HG02938 (cell line): ENCODE data around the gene ARL16.

Source experiments
- ATAC-seq: cut with Tn5 transposase; IDR thresholded peaks from one replicate; pipeline ENCODE4 v1.9.1; 2021; ENCODE audit warnings: mild to moderate bottlenecking, moderate library complexity; ENCODE audit not compliant: unreplicated experiment

Gene ARL16

DNA sequence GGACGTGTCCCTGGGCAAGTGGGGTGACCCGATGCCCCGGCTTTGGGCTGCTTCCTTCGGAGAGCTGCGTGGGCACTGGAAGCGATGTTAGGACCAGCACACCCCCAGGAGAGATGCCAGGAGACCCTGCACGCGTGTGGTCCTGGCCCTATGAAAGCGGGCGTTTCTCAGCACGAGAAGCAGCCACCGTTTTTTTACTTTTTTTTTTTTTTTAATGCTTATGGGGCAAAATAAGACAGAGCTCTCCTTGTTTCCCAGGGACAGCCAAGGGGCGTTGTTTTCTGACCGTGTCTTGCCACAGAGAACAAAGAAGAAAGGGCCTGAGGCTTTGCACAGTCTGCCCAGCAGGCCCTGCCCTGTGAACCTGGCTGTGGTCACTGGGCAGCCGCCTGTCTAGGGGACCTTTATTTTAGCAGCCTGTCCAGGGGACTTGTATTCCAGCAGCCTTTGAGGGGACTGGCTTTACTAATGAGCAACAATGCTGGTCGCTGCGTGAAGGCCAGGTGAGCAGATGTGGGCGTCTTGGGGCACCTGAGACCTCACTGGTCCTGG lies 29.5 kb upstream of the ARL16 start:
- no peak for ATAC-seq

DNA sequence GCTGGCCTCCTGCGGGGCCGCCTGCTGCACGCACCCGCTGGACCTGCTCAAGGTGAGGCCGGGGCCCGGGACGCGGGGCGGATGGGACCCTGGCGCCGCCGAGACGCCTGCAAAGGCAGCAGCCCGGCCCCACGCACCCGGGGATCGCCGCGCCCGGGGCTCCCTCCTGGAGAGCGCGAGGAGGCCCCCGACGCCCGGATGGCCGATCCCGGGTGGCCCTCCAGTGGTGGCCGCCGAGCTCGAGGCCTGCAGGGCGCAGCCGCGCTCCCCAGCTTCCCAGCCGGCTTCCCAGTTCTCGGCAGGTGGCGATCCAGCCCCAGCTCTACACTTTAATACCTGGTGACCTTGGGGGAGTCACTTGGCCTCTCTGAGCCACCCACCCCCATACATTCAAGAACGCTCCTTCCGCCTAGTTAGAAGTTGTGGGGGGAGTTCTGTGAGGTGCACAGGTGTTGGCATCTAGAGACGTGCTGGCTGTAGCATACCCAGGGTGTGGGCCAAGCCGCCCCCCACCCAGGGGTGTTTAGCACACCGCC lies 28.9 kb upstream of the ARL16 start:
- peak; percentile 27 for ATAC-seq

DNA sequence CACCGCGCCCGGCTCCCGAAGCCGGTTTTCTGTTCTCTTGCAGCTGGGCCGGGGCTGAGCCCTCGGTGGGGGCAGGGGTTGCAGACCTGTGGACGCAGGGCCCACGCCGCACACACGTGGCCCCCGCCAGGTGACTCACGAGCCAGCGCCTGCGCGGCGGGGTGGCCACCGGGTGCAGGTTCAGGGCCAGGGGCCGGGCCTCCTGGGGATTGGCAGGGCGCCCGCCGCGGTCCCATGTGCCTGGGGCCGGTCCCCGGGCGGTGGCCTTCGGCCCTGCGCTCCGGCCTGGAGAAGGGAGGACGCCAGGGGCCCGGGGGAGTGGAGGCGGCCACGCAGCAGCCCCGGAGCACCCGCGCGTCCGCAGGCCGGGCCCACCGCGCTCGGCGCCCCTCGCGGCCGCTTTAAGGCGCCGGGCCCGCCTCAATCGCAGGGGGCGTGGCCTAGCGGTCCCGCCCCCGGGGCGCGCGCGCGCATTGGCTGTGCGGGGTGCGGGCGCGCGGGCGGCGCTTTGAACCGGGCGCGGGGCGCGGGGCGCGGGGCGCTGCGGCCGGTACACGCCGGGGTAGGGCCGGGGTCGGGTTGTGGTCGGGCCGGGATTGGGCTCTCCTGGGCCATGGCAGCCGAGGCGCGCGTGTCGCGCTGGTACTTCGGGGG lies 28.3 kb upstream of the ARL16 start, which contains the start of gene SLC25A10:
TSS of gene SLC25A10 (plus strand) at position 471 of the 654 bp plus-strand sequence. CDS start at position 614, 143 bp downstream.
- ATAC-seq = peak; percentile 41

DNA sequence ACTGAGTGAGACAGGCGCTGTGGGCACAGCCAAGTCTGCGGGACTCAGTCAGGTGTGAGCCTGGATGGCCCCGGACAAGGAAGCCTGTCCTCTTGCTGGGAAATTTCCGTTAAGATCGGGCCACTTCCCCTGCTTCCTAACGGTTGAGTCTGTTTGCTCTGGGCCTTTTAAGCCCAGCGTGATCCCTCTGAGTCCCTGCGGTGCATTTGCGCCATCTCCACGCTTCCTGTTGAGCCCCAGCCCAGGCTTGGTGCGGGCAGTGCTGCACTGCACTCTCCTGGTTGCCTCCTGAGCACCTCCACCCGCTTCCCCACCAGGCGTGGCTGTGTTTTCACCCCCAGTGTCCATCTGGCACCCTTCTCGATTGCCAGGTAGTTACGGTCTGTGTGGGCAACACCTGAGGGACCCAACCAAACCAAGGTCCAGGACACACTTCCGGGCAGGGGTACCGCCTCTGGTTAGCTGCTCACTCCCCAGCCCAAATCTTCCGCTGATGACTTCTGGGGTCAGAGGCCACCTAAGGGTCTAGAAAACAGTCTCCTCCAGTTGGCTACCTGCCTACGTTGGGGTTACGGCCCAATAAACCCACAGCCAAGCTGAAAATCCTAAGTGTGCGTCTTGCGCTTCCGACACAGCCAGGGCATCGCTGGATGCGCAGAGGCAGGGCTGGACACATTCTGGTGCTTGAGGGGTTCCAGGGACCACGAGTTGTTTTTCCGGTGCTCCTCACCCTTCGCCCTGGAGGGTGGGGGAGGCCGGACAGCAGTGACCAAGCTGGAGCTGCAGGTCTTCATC lies 27.1 kb upstream of the ARL16 start:
- no peak for ATAC-seq

DNA sequence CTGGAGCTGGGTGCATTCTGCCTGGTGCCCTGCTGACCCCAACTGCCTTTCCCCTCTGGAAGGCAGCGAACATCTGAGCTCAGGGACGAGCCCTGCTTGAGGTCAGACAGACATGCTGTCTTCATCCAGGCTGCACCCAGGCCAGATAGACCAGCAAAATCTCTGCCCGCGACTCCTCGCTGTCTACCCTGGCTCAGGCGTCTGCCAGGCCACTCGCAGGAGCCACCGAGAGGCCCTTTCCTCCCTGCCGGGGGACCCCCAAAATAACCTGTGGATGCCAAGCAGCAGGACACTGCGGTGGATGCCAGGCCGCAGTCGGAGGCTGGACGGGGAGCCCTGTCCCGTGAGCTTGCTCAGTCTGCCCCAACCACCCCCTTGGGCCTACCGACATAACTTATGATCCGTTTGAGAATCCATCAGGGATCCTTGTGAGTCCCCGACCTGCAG lies 25.2 kb upstream of the ARL16 start:
- ATAC-seq = no peak

DNA sequence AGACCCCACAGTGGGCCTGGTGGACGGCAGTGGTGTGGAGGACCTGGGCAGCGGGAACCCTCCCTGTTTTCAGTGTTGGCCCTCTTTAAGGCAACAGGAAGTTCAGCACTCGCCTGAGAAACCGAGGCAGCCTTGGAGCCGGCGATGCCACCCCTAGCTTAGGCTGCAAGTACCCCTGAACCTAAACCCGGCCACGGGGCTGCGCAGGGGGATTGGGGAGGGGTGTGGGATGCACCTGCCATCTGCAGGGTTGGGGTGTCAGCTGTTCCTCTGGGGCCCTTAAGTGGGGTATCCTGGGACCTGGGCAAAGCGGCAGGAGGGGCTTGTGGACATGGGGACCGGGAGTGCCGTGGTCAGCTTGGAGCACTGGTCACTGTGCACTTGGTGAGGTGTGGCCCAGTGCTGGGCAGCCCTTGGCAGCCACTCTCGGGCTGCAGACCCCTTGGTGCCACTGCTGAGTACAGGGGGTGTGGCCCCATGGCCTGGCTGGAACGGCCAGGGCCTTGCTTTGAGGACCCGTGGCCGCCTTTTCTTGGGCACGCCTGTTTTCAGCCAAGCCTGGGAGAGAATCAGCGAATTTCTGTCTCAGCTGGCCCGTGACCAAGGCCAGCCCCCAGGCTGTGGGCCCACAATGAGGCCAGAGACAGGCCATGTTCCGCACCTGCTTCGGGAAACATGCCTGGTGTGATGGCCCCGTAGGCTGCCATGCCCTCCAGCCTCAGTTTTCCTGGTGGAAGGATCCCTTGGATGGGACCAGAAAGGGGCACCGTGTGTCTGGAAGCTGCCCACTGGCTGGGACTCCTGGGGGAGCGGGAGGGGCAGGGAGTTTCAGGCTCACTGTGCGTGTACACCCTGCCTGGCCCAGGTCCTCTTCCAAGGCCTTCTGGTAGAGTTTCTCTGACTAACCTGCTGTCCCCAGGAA lies 24.4 kb upstream of the ARL16 start:
- no peak for ATAC-seq

DNA sequence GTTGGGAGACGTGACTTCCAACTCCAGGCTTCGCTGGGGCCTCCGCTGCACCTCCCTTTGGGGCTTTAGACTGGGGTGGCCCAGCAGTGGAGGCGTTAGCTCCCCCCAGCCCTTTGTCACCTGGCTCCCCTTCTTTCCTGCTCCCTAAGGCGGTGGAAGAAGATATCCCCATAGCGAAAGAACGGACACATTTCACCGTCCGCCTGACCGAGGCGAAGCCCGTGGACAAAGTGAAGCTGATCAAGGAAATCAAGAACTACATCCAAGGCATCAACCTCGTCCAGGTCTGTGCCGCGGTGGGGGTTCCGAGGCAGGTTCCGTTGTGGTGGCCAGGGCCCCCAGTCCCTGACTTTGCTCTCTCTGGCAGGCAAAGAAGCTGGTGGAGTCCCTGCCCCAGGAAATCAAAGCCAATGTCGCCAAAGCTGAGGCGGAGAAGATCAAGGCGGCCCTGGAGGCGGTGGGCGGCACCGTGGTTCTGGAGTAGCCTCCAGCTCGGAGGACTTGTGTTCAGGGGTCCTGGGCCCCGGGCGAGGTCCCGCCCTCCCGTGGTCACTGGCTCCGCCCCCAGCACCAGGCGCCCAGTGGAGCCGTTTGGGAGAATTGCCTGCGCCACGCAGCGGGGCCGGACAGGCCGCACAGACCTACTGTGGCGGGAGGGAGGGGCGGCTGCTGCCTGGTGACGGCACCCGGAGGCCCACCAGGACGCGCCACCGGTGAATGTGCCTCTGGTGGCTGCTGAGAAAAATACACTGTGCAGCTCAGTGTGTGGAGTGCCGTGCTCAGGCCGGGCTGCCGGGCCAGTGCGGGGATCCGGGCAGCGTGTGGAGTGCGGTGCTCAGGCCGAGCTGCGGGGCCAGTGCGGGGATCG lies 23.4 kb upstream of the ARL16 start:
- no peak for ATAC-seq

DNA sequence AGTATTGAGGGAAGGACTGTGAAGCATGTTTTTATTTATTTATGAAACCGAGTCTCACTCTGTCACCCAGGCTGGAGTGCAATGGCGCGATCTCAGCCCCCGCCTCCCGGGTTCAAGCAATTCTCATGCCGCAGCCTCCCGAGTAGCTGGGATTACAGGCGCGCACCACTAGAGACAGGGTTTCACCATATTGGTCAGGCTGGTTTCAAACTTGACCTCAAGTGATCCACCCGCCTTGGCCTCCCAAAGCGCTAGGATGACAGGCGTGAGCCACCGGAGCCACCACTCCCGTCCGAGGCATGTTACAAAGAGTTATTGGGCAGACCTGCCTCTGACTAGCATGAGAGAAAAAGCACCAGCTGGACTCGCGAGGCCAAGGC lies 22.6 kb upstream of the ARL16 start:
- ATAC-seq = no peak

DNA sequence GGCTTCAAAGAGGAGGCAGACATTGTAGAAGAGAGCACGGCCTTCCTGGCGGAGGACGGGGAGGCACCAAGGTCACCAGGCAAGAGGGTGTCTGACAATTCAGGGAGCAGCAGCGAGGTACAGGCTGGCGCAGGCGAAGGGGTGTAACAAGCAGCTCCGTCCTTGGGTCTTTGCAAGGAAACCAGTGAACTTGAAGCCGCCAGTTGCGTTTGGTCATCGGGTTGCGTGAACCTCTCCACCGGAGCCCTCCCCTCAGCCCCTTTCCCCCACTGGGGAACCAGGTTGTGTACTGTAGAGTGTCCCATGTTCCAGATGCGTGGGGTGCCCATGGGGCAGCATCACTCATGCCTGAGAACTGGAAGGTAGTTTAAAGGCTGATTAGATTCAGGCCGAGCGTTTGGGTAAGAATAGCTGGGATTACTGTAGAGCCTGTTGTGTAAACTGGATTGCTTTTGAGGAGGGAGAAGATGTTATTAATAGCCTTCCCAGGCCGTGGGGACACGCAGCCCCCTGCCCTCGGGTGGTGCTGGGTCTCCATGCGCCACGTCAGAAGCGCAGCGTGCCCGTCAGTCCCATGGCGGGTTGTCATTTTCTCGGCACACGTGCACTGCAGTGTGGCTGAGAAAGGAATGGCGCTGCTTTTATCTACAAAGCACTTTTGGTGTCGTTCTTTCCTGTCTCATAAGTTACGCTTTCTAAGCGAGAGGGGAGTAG lies 22.1 kb upstream of the ARL16 start:
- no peak for ATAC-seq

DNA sequence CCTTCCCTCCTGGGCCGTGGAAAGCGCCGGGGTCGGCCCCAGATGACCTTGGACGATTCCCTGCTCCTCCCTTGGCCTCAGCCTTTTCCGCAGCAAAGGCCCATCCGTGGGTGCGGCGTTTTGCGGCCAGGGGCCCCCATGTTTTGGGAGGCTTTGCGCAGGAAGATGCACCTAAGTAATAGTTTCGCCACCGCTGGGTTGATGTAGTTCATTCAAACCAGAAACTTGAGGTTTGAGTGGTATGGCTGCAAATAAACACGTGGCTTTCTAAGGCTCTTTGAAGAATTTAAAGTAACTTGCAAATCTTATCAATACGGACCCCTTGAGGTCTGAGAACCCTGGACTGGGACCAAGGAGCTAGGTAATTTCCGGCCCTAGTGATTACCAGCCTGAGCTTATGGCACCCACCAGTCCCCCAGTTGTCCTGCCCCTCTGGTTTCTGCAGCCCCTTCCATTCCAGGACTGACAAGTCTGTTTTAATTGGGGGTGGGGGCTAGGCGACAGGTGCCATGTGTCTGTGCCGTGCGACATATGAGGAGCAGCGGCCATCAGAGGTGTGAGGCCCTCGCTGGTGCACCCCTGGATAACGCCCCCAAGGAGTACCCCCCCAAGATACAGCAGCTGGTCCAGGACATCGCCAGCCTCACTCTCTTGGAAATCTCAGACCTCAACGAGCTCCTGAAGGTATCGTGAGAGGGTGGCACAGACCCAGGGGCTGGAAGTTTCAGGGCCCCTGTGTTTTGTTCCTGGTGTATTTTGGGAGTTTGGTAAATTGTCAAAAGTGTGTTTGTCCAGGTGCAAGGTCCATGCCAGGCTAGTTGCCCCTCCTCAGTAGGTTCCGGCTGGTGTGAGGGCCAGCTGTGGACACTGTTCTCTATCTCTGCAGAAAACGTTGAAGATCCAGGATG lies 20.4 kb upstream of the ARL16 start:
- ATAC-seq = no peak

DNA sequence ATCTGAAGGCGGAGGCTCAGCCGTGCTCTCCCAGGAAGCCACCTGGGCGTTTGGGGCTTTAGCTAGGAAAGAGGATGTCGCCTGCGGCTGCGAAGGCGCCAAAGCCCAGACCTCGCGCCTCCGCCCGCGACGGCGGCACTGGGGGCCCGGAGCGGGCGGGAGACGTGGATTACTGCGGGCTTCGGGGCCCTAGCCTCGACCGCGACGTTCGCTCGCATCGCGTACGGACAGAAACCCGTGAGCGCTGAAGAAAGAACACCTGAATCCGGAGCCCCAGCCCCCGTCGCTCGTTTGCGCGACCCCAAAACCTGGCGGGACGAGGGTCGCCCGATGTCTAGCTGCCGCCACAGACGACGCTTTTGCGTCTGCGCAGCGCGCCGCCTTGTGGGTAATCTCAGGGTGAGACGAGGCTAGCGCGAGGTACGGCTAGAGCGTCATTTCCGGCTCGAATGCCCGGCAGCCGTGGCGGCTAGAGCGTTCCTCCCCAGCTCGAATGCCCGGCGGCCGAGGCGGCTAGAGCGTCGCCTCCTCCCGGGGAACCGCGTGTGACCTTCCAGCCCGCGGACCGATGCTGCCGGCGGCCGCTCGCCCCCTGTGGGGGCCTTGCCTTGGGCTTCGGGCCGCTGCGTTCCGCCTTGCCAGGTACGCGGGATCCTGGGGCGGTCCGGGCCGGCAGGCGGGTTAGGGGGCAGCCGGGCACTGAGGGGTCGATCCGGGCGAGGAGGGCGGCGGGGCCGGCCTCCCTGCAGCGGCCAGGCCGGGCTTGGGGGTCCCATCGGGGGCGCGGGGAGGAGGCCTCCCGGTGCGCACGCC lies 19.5 kb upstream of the ARL16 start, which contains the start of gene MRPL12:
TSS of gene MRPL12 (plus strand) at position 434 of the 813 bp plus-strand sequence. CDS start at position 569, 135 bp downstream.
- peak; percentile 78 for ATAC-seq

DNA sequence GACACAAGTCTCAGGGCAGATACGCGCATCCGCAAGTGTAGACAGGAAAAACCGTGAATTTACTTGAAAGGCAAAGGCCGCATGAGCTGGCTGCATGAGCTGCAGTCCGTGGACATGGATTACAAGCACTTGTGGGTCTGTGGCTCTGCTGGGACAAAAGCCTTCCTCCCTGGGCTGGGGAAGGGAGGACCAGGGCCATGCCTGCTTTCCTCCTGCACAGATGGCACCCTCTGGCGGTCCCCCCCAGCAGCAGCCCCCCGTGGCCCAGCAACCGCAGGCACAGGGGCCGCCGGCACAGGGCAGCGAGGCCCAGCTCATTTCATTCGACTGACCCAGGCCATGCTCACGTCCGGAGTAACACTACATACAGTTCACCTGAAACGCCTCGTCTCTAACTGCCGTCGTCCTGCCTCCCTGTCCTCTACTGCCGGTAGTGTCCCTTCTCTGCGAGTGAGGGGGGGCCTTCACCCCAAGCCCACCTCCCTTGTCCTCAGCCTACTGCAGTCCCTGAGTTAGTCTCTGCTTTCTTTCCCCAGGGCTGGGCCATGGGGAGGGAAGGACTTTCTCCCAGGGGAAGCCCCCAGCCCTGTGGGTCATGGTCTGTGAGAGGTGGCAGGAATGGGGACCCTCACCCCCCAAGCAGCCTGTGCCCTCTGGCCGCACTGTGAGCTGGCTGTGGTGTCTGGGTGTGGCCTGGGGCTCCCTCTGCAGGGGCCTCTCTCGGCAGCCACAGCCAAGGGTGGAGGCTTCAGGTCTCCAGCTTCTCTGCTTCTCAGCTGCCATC lies 17.9 kb upstream of the ARL16 start:
- no peak for ATAC-seq

DNA sequence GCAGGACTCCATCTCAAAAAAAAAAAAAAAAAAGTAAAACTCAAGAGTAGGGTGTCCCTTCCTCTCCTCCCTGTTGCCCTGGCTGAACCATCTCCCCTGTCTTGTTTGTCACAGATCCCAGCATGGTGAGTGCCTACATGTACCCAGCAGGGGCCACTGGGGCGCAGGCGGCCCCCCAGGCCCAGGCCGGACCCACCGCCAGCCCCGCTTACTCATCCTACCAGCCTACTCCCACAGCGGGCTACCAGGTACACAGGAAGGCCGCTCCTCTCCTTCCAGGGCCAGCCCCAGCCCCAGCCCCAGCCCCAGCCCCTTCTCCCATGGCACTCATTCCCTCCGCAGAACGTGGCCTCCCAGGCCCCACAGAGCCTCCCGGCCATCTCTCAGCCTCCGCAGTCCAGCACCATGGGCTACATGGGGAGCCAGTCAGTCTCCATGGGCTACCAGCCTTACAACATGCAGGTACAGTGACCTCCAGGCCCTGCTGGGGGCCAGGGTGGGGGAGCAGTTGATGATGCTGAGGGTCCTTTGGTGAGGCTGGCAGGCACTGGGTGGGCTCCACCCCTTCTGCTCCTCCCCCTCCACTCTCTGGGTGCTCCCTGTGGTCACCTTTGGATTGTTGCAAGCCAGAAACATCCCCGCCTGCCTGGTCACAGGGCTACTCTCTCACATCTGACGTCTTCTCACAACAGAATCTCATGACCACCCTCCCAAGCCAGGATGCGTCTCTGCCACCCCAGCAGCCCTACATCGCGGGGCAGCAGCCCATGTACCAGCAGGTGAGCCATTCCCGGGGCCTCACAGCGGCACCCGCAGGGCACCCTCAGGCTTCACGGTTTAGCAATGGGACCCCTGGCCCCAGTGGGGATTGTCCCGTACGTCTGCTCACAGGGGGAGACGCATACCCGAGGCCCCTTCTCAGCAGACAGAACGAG lies 17.0 kb upstream of the ARL16 start:
- ATAC-seq = no peak

DNA sequence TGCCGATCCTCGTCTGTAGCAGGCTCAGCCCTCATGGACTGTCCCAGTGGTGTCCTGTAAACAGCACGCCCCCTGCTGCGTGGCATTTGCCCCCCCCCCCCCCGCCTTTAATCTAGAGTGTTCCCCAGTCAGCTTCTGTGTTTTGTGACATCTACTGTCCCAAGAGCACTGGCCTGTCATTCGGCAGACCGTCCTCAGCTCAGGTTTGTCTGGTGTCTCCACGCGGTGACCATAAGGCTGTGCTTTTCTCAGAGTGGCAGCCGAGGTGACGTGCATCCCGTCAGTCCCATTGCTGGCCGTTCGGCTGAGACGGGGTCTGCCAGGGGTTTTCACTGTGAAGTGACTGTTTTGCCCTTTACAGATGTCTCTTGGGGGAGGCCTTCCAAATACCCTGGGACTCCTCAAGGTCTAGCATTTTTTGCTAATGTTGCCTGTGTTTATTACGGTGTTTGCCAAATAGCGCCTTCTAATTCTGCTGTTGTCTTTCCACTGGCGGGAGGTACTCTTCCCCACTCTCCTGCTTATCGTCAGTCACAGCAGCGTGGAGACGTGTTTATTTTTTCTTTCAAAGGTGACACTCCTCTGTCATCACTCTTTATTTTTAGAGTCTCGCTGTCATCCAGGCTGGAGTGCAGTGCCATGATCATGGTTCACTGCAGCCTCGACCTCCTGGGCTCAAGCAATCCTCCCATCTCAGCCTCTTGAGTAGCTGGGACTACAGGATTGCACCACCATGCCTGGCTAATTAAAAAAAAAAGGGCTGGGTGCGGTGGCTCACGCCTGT lies 13.9 kb upstream of the ARL16 start:
- ATAC-seq = no peak
